Panc1 (cell line): Measurements from ENCODE around the gene SYT2.

ENCODE experiments used
- POLR2AphosphoS5 ChIP-seq: IDR thresholded peaks from 2 replicates; pipeline ENCODE4 v1.6.1; 2012; ENCODE audit warnings: mild to moderate bottlenecking, low read depth, low read length, moderate library complexity
- SIN3A ChIP-seq: IDR thresholded peaks from 2 replicates; pipeline ENCODE4 v1.6.1; 2012; ENCODE audit warnings: low read depth, mild to moderate bottlenecking, low read length, moderate library complexity, borderline replicate concordance; ENCODE audit not compliant: insufficient read depth
- TCF7L2 ChIP-seq: IDR thresholded peaks from 2 replicates; pipeline ENCODE4 v1.6.1; 2011; ENCODE audit warnings: mild to moderate bottlenecking, low read depth, low read length, inconsistent platforms
- TF ChIP-seq, protein P1 (sequence below), 2 experiments: IDR thresholded peaks; 2 replicates each; pipeline ENCODE4 v1.6.1; 2011 to 2012; ENCODE audit warnings: low read depth in 2 of 2, control low read depth in 1 of 2, low read length in 1 of 2, mild to moderate bottlenecking in 1 of 2, moderate library complexity in 1 of 2; ENCODE audit not compliant: insufficient read depth in 1 of 2
- TF ChIP-seq, protein P2 (sequence below): fragments of 450-650 bp; IDR thresholded peaks from 2 replicates; pipeline ENCODE4 v1.5.1; 2017; ENCODE audit warnings: mild to moderate bottlenecking

DNA sequence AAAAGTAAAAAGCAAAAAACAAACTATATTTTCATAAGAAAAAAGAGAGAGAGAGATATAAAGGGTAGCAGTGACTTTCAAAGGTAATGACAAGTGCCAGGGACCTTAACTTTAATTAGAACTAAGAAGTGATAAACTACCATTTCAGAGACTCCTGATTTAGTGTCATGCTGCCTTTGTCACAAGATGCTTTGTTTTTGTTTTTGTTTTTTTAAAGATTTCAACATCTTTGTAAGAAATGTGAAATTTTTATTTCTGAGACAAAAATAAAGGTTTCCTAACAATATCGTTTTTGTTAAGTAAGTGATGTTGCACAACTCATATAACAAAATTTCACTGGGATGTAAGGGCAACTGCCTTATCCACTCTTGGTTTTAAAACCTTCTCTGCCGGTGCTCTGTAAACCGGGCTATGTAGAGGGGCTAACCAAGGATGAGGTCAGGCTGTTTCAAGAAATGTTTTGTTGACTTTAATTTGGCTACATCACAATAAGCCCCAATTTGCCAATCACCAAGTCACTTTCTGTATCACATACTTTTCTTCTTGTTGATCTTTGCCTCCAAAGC, 35.2 kb upstream of the SYT2 start:
- TF ChIP-seq, protein P1, sequence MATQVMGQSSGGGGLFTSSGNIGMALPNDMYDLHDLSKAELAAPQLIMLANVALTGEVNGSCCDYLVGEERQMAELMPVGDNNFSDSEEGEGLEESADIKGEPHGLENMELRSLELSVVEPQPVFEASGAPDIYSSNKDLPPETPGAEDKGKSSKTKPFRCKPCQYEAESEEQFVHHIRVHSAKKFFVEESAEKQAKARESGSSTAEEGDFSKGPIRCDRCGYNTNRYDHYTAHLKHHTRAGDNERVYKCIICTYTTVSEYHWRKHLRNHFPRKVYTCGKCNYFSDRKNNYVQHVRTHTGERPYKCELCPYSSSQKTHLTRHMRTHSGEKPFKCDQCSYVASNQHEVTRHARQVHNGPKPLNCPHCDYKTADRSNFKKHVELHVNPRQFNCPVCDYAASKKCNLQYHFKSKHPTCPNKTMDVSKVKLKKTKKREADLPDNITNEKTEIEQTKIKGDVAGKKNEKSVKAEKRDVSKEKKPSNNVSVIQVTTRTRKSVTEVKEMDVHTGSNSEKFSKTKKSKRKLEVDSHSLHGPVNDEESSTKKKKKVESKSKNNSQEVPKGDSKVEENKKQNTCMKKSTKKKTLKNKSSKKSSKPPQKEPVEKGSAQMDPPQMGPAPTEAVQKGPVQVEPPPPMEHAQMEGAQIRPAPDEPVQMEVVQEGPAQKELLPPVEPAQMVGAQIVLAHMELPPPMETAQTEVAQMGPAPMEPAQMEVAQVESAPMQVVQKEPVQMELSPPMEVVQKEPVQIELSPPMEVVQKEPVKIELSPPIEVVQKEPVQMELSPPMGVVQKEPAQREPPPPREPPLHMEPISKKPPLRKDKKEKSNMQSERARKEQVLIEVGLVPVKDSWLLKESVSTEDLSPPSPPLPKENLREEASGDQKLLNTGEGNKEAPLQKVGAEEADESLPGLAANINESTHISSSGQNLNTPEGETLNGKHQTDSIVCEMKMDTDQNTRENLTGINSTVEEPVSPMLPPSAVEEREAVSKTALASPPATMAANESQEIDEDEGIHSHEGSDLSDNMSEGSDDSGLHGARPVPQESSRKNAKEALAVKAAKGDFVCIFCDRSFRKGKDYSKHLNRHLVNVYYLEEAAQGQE (IDR thresholded peaks at IDR 0.05; ENCODE audit: insufficient read depth in 1 of 2, low read depth in 2 of 2, low read length in 1 of 2), result no peak
- TF ChIP-seq, protein P2, sequence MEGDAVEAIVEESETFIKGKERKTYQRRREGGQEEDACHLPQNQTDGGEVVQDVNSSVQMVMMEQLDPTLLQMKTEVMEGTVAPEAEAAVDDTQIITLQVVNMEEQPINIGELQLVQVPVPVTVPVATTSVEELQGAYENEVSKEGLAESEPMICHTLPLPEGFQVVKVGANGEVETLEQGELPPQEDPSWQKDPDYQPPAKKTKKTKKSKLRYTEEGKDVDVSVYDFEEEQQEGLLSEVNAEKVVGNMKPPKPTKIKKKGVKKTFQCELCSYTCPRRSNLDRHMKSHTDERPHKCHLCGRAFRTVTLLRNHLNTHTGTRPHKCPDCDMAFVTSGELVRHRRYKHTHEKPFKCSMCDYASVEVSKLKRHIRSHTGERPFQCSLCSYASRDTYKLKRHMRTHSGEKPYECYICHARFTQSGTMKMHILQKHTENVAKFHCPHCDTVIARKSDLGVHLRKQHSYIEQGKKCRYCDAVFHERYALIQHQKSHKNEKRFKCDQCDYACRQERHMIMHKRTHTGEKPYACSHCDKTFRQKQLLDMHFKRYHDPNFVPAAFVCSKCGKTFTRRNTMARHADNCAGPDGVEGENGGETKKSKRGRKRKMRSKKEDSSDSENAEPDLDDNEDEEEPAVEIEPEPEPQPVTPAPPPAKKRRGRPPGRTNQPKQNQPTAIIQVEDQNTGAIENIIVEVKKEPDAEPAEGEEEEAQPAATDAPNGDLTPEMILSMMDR, result no peak
- TF ChIP-seq POLR2AphosphoS5 (no peak), TCF7L2 (no peak), SIN3A (no peak)
